Testis (tissue), 2 donors: Measurements from ENCODE around the gene PTPRK.

Experiments used
- POLR2A ChIP-seq: fragments of 450-650 bp; IDR thresholded peaks from one replicate; pipeline ENCODE4 v1.6.1; 2017; ENCODE audit warnings: antibody characterized with exemption, mild to moderate bottlenecking, moderate library complexity
- TF ChIP-seq, protein P1 (sequence below), 3 experiments: fragments of 450-650 bp in 2 of 3; fragments of 200-600 bp in 1 of 3; sonication (generic) in 1 of 3; IDR thresholded peaks; one replicate each; pipeline ENCODE4 v1.5.1; 2016 to 2019; ENCODE audit warnings: antibody characterized with exemption in 3 of 3, mild to moderate bottlenecking in 2 of 3, moderate library complexity in 1 of 3

GRCh38 chr6:128025478-128025877 lies 494.9 kb downstream of the PTPRK start:
- TF ChIP-seq POLR2A, result no peak
- TF ChIP-seq, protein P1, sequence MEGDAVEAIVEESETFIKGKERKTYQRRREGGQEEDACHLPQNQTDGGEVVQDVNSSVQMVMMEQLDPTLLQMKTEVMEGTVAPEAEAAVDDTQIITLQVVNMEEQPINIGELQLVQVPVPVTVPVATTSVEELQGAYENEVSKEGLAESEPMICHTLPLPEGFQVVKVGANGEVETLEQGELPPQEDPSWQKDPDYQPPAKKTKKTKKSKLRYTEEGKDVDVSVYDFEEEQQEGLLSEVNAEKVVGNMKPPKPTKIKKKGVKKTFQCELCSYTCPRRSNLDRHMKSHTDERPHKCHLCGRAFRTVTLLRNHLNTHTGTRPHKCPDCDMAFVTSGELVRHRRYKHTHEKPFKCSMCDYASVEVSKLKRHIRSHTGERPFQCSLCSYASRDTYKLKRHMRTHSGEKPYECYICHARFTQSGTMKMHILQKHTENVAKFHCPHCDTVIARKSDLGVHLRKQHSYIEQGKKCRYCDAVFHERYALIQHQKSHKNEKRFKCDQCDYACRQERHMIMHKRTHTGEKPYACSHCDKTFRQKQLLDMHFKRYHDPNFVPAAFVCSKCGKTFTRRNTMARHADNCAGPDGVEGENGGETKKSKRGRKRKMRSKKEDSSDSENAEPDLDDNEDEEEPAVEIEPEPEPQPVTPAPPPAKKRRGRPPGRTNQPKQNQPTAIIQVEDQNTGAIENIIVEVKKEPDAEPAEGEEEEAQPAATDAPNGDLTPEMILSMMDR (IDR thresholded peaks at IDR 0.05), result no peak
